GM06990 (cell line): ENCODE data around the gene STK17B.
"Not testable (repeated sequence)": the region's sequence is repeated elsewhere in the genome, so short reads cannot be mapped to it uniquely, and the experiment has no call there.

Source experiments
- DNase-seq: peaks from one replicate; pipeline ENCODE4 v3.0.0-alpha.2; 2011; ENCODE audit not compliant: insufficient read length; ENCODE audit errors: extremely low read depth
- H3K27me3 ChIP-seq: replicated peaks from 2 replicates; pipeline ENCODE4 v1.6.0; 2011; ENCODE audit warnings: low read length; ENCODE audit not compliant: control insufficient read depth, insufficient read depth
- H3K36me3 ChIP-seq: 2 replicates; pipeline ENCODE4 v1.5.1; 2011; ENCODE audit warnings: low read length; ENCODE audit not compliant: control insufficient read depth, insufficient read depth
- H3K4me3 ChIP-seq: replicated peaks from 2 replicates; pipeline ENCODE4 v1.5.1; 2011; ENCODE audit warnings: low read depth, mild to moderate bottlenecking, control low read depth, low read length
- CTCF ChIP-seq: IDR thresholded peaks from 2 replicates; pipeline ENCODE4 v1.5.1; 2011; ENCODE audit warnings: low read length, control low read depth, mild to moderate bottlenecking, inconsistent platforms; ENCODE audit not compliant: insufficient read depth, poor library complexity, severe bottlenecking

Gene STK17B

GRCh38 chr2:196097864-196098660 lies 73.3 kb downstream of the STK17B start:
- Histone ChIP-seq H3K36me3 (no peaks in the 10 kb centered on the region), H3K27me3 (no peaks in the 10 kb centered on the region), H3K4me3 (no peak overlapping the region)
- no peak for TF ChIP-seq CTCF
- no peak for DNase-seq

- no peaks in the 10 kb centered on the region for H3K27me3 ChIP-seq
- no peak overlapping the region for H3K4me3 ChIP-seq
- H3K36me3 ChIP-seq = no peaks in the 10 kb centered on the region
- no peak for DNase-seq
- no peak for TF ChIP-seq CTCF
Measured at GRCh38 chr2:196096982-196097745, 74.2 kb downstream of the STK17B start.

GRCh38 chr2:196096264-196096663 lies 75.1 kb downstream of the STK17B start:
- no peak for DNase-seq
- H3K36me3 ChIP-seq = no peaks in the 10 kb centered on the region
- no peak for TF ChIP-seq CTCF
- H3K4me3 ChIP-seq = no peak overlapping the region
- no peaks in the 10 kb centered on the region for H3K27me3 ChIP-seq

- not testable (repeated sequence) for H3K36me3 ChIP-seq, DNase-seq, H3K27me3 ChIP-seq, H3K4me3 ChIP-seq
Measured at GRCh38 chr2:196089448-196089847, 81.9 kb downstream of the STK17B start.

GRCh38 chr2:196088203-196088602 lies 83.2 kb downstream of the STK17B start:
- Histone ChIP-seq H3K4me3 (no peak overlapping the region), H3K36me3 (no peaks in the 10 kb centered on the region), H3K27me3 (no peaks in the 10 kb centered on the region)
- DNase-seq = no peak
- TF ChIP-seq CTCF = no peak

- no peaks in the 10 kb centered on the region for H3K27me3 ChIP-seq
- no peak for DNase-seq
Measured at GRCh38 chr2:196086517-196087368, 84.6 kb downstream of the STK17B start.

More at GRCh38 chr2:196086517-196087368, 84.6 kb downstream of the STK17B start:
- Histone ChIP-seq H3K36me3 (no peaks in the 10 kb centered on the region), H3K4me3 (no peak overlapping the region)
- no peak for TF ChIP-seq CTCF
